HepG2 (cell line): ENCODE measurements around the gene CDHR1. TPM values are rescaled to one million over a fixed set of nuclear protein-coding genes. Genes with fewer than 3 reads are reported as not detected.

Source experiments
- ATAC-seq: fragments of 200-7000 bp; cut with Tn5 transposase; 3 replicates; pipeline ENCODE4 v1.9.1; 2020; ENCODE audit warnings: mild to moderate bottlenecking, moderate library complexity
- BruUV-seq: library from RNA; stranded (reverse); fragments of 400-500 nt; replicated peaks from 2 replicates; lab custom pipeline; 2021; lab: Mats Ljungman, UMichigan
- CTCF ChIA-PET: fragments of 300-600 bp; formaldehyde crosslinking; extraction: SDS; loops from one replicate; lab custom pipeline; 2021; ENCODE audit warnings: low total read pairs, inconsistent platforms, low intra/inter-chr PET ratio; lab: Yijun Ruan, JAX
- POLR2A ChIA-PET: fragments of 350-600 bp; sonication (Branson Sonifier 250); formaldehyde crosslinking; loops from one replicate; lab custom pipeline; 2020; ENCODE audit warnings: antibody characterized with exemption, inconsistent platforms; lab: Yijun Ruan, JAX
- DNase-seq: peaks from one replicate; pipeline ENCODE4 v3.0.0-alpha.2; 2015; ENCODE audit warnings: low spot score
- FAIRE-seq: peaks from 3 replicates; lab custom pipeline; 2011; peaks lifted over from hg19 to GRCh38; lab: Jason Lieb, UNC
- H2AFZ ChIP-seq: one replicate; pipeline ENCODE4 v1.6.1; 2011; ENCODE audit warnings: low read length, inconsistent platforms
- H3K27ac ChIP-seq: fragments of 300-600 bp; 3 replicates; pipeline ENCODE4 v1.8.0; 2011; ENCODE audit warnings: mixed run types, mild to moderate bottlenecking, mixed read lengths, low read length, inconsistent platforms; ENCODE audit not compliant: insufficient read depth; ENCODE audit errors: extremely low read length
- H3K27me3 ChIP-seq, 2 experiments: fragments of 200-600 bp in 1 of 2; 2 replicates in 1 of 2; 3 replicates in 1 of 2; pipeline versions ENCODE4 v1.6.0 to v1.8.0; 2011; ENCODE audit warnings: low read length in 2 of 2, mild to moderate bottlenecking in 2 of 2, moderate library complexity in 2 of 2, inconsistent platforms in 1 of 2; ENCODE audit not compliant: insufficient read depth in 2 of 2, control insufficient read depth in 1 of 2
- H3K36me3 ChIP-seq, 2 experiments: fragments of 200-600 bp in 1 of 2; replicated peaks in 1 of 2; 2 replicates in 1 of 2; 3 replicates in 1 of 2; pipeline versions ENCODE4 v1.5.1 to v1.8.0; 2011; ENCODE audit warnings: low read length in 2 of 2, inconsistent platforms in 1 of 2; ENCODE audit not compliant: insufficient read depth in 2 of 2, control insufficient read depth in 1 of 2
- H3K4me1 ChIP-seq: 2 replicates; pipeline ENCODE4 v1.5.1; 2012; ENCODE audit warnings: low read length, inconsistent platforms; ENCODE audit not compliant: insufficient read depth
- H3K4me2 ChIP-seq: 2 replicates; pipeline ENCODE4 v1.6.0; 2011; ENCODE audit warnings: low read depth, low read length, inconsistent platforms
- H3K4me3 ChIP-seq, 3 experiments: fragments of 200-600 bp in 1 of 3; sonication (generic), shearing (Covaris generic) in 1 of 3; replicated peaks in 1 of 3; 2 replicates each; pipeline ENCODE4 v1.5.1; 2011 to 2016; ENCODE audit warnings: low read length in 3 of 3, inconsistent platforms in 2 of 3, low read depth in 2 of 3, mild to moderate bottlenecking in 2 of 3, control low read depth in 1 of 3, mixed read lengths in 1 of 3; ENCODE audit not compliant: insufficient read depth in 1 of 3
- H3K79me2 ChIP-seq: one replicate; pipeline ENCODE4 v1.6.1; 2011; ENCODE audit warnings: low read length, inconsistent platforms; ENCODE audit not compliant: insufficient read depth
- H3K9ac ChIP-seq: 2 replicates; pipeline ENCODE4 v1.6.0; 2011; ENCODE audit warnings: mild to moderate bottlenecking, low read depth, low read length, inconsistent platforms; ENCODE audit not compliant: insufficient read depth
- H3K9me3 ChIP-seq: 2 replicates; pipeline ENCODE4 v1.5.1; 2012; ENCODE audit warnings: mild to moderate bottlenecking, low read length
- H4K20me1 ChIP-seq: 2 replicates; pipeline ENCODE4 v1.6.0; 2011; ENCODE audit warnings: inconsistent platforms, mild to moderate bottlenecking, low read length, moderate library complexity; ENCODE audit not compliant: insufficient read depth
- BCLAF1 ChIP-seq: fragments of 450-650 bp; IDR thresholded peaks from 2 replicates; pipeline ENCODE4 v1.6.1; 2017; ENCODE audit warnings: mild to moderate bottlenecking
- KDM6A ChIP-seq: IDR thresholded peaks from 2 replicates; pipeline ENCODE4 v1.6.1; 2016; ENCODE audit warnings: low read depth
- ONECUT2 ChIP-seq: sonication (generic); formaldehyde crosslinking; IDR thresholded peaks from 2 replicates; pipeline ENCODE4 v1.4.0; 2020; ENCODE audit warnings: missing genetic modification reagents
- PBX3 ChIP-seq: sonication (generic); formaldehyde crosslinking; IDR thresholded peaks from 2 replicates; pipeline ENCODE4 v1.8.1; 2023; ENCODE audit warnings: missing genetic modification reagents, inconsistent platforms, borderline replicate concordance
- RERE ChIP-seq: IDR thresholded peaks from 2 replicates; pipeline ENCODE4 v1.6.1; 2016; ENCODE audit warnings: low read depth, missing genetic modification reagents, missing compliant biosample characterization
- SPEN ChIP-seq: sonication (generic); formaldehyde crosslinking; IDR thresholded peaks from 2 replicates; pipeline ENCODE4 v1.5.1; 2020; ENCODE audit warnings: low read depth, mild to moderate bottlenecking, missing genetic modification reagents
- ZFX ChIP-seq: sonication (generic); formaldehyde crosslinking; IDR thresholded peaks from 2 replicates; pipeline ENCODE4 v1.4.0; 2020; ENCODE audit warnings: mild to moderate bottlenecking, low read depth, missing genetic modification reagents, moderate library complexity
- ZNF430 ChIP-seq: sonication (generic); formaldehyde crosslinking; IDR thresholded peaks from 2 replicates; pipeline ENCODE4 v1.9.0; 2021; ENCODE audit warnings: mild to moderate bottlenecking, missing genetic modification reagents
- ZNF790 ChIP-seq: sonication (generic); formaldehyde crosslinking; IDR thresholded peaks from 2 replicates; pipeline ENCODE4 v1.8.0; 2022; ENCODE audit warnings: missing genetic modification reagents, mild to moderate bottlenecking, borderline replicate concordance
- WGBS: methylation state at CpG from one replicate; pipeline ENCODE4 v1.1.6; 2017; ENCODE audit warnings: low lambda C conversion rate; 5-methylcytosine and 5-hydroxymethylcytosine counted together
- in situ Hi-C: cut with HindIII; loops from 2 replicates; pipeline ENCODE4 v1.10.0; 2017; ENCODE audit warnings: low pct_unique_long_range_greater_than_20kb; ENCODE audit not compliant: extremely low pct_ligation_motif_present
- intact Hi-C: fragments of 100-400 bp; cut with micrococcal nuclease; formaldehyde crosslinking; loops from one replicate; pipeline ENCODE4 v1.10.0; 2022; ENCODE audit not compliant: unreplicated experiment
- polyA plus RNA-seq, 8 experiments: library from polyadenylated mRNA; depleted of rRNA in 3 of 8; stranded (reverse) in 7 of 8; unstranded in 1 of 8; fragments of >200 nt; fragmentation: Illumina TruSeq in 4 of 8; extraction: Trizol in 4 of 8; gene quantifications; 2 replicates each; pipeline versions ENCODE4 v1.2.1 to v1.2.3, GENCODE V29; 2011 to 2016; ENCODE audit warnings: low read depth in 4 of 8, missing spikeins in 1 of 8, mixed read lengths in 1 of 8; ENCODE audit not compliant: insufficient read depth in 1 of 8
- total RNA-seq, 5 experiments: library from RNA; depleted of rRNA; stranded (reverse); fragments of >200 nt; fragmentation: Illumina TruSeq; extraction: Trizol; gene quantifications; 2 replicates each; pipeline ENCODE4 v1.2.3, GENCODE V29; 2016; ENCODE audit warnings: low read depth in 1 of 5

The CDHR1 gene
- total and polyA plus RNA-seq, 2 of the 13 experiments (the other 11 are each of a cell fraction or from before 2014, with no cell fraction given): 0.04 to 0.09 TPM

GRCh38 chr10:84166620-84167288 lies 27.6 kb upstream of the CDHR1 start:
- Histone ChIP-seq H3K9me3 (no peaks in the 10 kb centered on the region), H3K4me1 (peaks cover 5% of the 10 kb centered on the region; the same call in 1 of the 2 replicates), H3K9ac (no peak overlapping the region), H4K20me1 (no peaks in the 10 kb centered on the region)
- BruUV-seq: no TSS peak
- ATAC-seq: no peak
- TF ChIP-seq KDM6A (CRISPR knock-in tag): no peak
- no peak for TF ChIP-seq BCLAF1
- no peak for TF ChIP-seq PBX3 (CRISPR knock-in tag)
- no peak for TF ChIP-seq ONECUT2 (CRISPR knock-in tag)
- no peak for TF ChIP-seq ZNF430 (CRISPR knock-in tag)
- no peak for TF ChIP-seq SPEN (CRISPR knock-in tag)
- TF ChIP-seq RERE (CRISPR knock-in tag): no peak
- no peak for TF ChIP-seq ZFX
- no peak for TF ChIP-seq ZNF790 (CRISPR knock-in tag)
- TF ChIP-seq, all 625 proteins: peak for 0
- Histone ChIP-seq H3K27ac (no peak overlapping the region), H3K4me3 (no peak overlapping the region), H2AFZ (no peak overlapping the region), H3K4me2 (no peak overlapping the region), H3K27me3 (peaks cover 1 to 13% of the 10 kb centered on the region in 2 experiments; a peak in 4 of 5 replicates), H3K79me2 (no peaks in the 10 kb centered on the region), H3K36me3 (no peaks in the 10 kb centered on the region)
- in situ Hi-C loops (no loop called here), intact Hi-C loops (no loop called here)
- CTCF ChIA-PET: no interaction called here
- no peak for FAIRE-seq
- 30% methylated on average over 4 of the region's 4 CpGs for WGBS
- DNase-seq: no peak
- POLR2A ChIA-PET: no interaction called here
